SW480 (cell line): ENCODE data around the gene EFNA3.

Experiments
- DNase-seq: peaks from one replicate; pipeline ENCODE4 v3.0.0-alpha.2; 2016; ENCODE audit warnings: low spot score

EFNA3 gene

DNA sequence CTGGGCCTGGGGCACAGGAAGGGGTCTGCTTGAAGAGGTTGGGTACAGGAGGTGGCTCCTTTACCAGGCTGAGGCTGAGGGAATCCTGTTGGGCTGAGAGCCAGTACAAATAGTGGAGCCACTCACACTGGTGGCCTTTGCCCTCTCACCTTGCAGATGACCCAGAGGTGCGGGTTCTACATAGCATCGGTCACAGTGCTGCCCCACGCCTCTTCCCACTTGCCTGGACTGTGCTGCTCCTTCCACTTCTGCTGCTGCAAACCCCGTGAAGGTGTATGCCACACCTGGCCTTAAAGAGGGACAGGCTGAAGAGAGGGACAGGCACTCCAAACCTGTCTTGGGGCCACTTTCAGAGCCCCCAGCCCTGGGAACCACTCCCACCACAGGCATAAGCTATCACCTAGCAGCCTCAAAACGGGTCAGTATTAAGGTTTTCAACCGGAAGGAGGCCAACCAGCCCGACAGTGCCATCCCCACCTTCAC lies 55.2 kb downstream of the EFNA3 start:
- DNase-seq, result no peak

DNA sequence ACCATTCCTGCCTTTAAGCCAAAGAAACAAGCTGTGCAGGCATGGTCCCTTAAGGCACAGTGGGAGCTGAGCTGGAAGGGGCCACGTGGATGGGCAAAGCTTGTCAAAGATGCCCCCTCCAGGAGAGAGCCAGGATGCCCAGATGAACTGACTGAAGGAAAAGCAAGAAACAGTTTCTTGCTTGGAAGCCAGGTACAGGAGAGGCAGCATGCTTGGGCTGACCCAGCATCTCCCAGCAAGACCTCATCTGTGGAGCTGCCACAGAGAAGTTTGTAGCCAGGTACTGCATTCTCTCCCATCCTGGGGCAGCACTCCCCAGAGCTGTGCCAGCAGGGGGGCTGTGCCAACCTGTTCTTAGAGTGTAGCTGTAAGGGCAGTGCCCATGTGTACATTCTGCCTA lies 55.7 kb downstream of the EFNA3 start:
- no peak for DNase-seq

DNA sequence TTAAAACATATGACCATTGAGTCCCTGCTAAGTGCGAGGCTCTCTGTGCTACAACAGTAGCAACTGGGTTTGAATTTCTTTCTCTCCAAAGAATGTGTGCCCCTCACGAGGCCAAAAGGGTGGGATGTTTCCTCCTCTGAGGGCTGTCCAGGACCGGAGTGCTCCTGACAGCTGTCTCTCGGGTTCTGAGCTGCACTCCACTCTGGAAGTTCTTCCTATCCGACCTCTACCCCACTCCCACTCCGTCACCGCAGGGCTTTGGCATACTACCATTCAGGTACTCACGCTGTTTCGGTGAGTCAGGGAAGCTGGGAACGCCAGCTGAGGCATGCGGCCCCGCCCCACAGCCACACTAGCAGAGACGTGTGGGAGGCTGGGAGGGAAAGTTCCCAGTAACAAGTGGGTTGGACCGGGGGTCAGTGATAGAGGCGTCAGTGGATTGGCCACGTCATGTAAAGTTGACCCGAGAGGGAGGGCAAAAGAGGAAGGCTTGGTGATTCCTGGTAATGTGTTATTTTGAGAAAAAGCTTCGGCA lies 56.3 kb downstream of the EFNA3 start:
- DNase-seq, result peak; percentile 96

DNA sequence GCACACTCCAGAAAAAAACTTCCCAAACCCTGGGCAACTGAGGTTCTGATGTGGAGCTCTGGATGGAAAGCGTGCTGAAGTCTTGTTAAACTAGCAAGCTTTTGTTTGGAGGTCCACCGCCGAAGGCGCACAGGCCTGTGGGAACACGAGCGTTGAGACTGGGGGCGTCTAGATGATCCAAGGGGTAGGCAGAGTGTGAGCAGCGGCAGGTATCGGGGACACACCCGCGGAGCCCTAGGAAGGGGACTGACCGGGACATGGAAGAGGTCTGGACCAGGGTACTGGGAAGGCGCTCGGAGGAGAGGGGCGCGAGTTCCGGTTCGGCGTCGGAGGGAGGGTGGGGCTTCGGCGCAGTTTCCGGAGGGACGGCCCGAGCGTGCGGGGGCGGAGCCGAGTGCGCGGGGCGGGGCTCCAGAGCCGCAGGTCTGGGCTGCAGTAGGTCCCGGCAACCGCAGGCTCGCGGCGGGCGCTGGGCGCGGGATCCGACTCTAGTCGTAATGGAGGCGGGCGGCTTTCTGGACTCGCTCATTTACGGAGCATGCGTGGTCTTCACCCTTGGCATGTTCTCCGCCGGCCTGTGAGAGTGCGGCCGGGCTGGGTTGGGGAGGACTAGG lies 56.9 kb downstream of the EFNA3 start, which contains the start of gene SLC50A1:
Gene SLC50A1, plus strand, starts transcription at position 438 of the 614 bp plus-strand sequence. Its CDS starts 60 bp downstream, at position 498.
- DNase-seq, result peak; percentile 92

DNA sequence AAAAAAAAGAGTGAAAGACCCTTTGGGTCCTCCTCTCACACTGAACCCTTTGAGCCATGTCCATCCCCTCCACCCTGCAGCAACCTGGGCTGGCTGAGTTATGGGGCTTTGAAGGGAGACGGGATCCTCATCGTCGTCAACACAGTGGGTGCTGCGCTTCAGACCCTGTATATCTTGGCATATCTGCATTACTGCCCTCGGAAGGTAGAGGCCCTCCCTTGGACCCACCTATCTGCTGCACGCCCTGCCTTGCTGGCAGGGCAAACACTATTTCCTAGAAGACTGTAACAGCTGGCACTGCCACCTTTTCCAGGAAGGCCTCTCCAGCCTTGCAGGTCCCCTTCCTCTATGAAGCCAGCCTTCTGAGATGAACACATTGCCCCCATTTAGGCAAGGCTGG lies 58.1 kb downstream of the EFNA3 start:
- DNase-seq, result no peak
